Measurements from ENCODE around the gene EVX1.

EVX1 gene

GRCh38 chr7:27205325-27206280 lies 37.0 kb upstream of the EVX1 start:
- no peak for DNase-seq

GRCh38 chr7:27207348-27207985 lies 35.1 kb upstream of the EVX1 start:
- no peak for DNase-seq

GRCh38 chr7:27208998-27209397 lies 33.6 kb upstream of the EVX1 start:
- no peak for DNase-seq

GRCh38 chr7:27209933-27210440 lies 32.6 kb upstream of the EVX1 start:
- DNase-seq = no peak

GRCh38 chr7:27210441-27211083 lies 32.0 kb upstream of the EVX1 start:
- DNase-seq = peak; percentile 69

GRCh38 chr7:27211084-27211446 lies 31.5 kb upstream of the EVX1 start:
- no peak for DNase-seq

GRCh38 chr7:27211764-27212204 lies 30.8 kb upstream of the EVX1 start:
- no peak for DNase-seq

GRCh38 chr7:27212497-27213432 lies 29.8 kb upstream of the EVX1 start:
- DNase-seq = no peak

- no peak for DNase-seq
Measured at GRCh38 chr7:27213433-27214238, 29.0 kb upstream of the EVX1 start.

- no peak for DNase-seq
Measured at GRCh38 chr7:27214239-27214950, 28.2 kb upstream of the EVX1 start.

- no peak for DNase-seq
Measured at GRCh38 chr7:27215356-27215755, 27.2 kb upstream of the EVX1 start.

GRCh38 chr7:27217951-27218350 lies 24.7 kb upstream of the EVX1 start:
- no peak for DNase-seq

GRCh38 chr7:27219821-27220220 lies 22.8 kb upstream of the EVX1 start:
- DNase-seq = no peak

- DNase-seq = no peak
Measured at GRCh38 chr7:27220440-27220955, 22.1 kb upstream of the EVX1 start.

- DNase-seq = no peak
Measured at GRCh38 chr7:27221201-27221797, 21.3 kb upstream of the EVX1 start.

- no peak for DNase-seq
Measured at GRCh38 chr7:27223941-27224575, 18.5 kb upstream of the EVX1 start.

GRCh38 chr7:27224983-27225934 lies 17.3 kb upstream of the EVX1 start:
- DNase-seq = no peak

- DNase-seq = no peak
Measured at GRCh38 chr7:27229448-27229847, 13.2 kb upstream of the EVX1 start.

Data from hematopoietic multipotent progenitor cell treated with erythropoietin and hydrocortisone succinate and interleukin-3 and kit ligand, for 4 days (in vitro differentiated cells).